K562 (cell line): Measurements from ENCODE around the gene IQGAP3. TPM values are rescaled to one million over a fixed set of nuclear protein-coding genes. Genes with fewer than 3 reads are reported as not detected.

Source experiments
- ATAC-seq: fragments of 200-7000 bp; cut with Tn5 transposase; 3 replicates; pipeline ENCODE4 v1.9.1; 2020; ENCODE audit warnings: moderate library complexity
- BruUV-seq: library from RNA; stranded (reverse); fragments of 400-500 nt; replicated peaks from 2 replicates; lab custom pipeline; 2021; lab: Mats Ljungman, UMichigan
- CTCF ChIA-PET: fragments of 300-600 bp; formaldehyde crosslinking; extraction: SDS; loops from one replicate; lab custom pipeline; 2021; ENCODE audit warnings: low intra/inter-chr PET ratio; lab: Yijun Ruan, JAX
- POLR2A ChIA-PET: fragments of 300-600, 350-650 bp; sonication (Branson Sonifier 250); formaldehyde crosslinking; extraction: SDS; loops from one replicate; lab custom pipeline; 2021; ENCODE audit warnings: antibody characterized with exemption, inconsistent platforms; lab: Yijun Ruan, JAX
- DNase-seq, 4 experiments: peaks; one replicate each; pipeline versions ENCODE4 v3.0.0 to v3.0.0-alpha.2; 2011 to 2018; ENCODE audit warnings: low spot score in 3 of 4, mixed read lengths in 3 of 4; ENCODE audit errors: extremely low read depth in 1 of 4
- FAIRE-seq: peaks from 2 replicates; lab custom pipeline; 2011; peaks lifted over from hg19 to GRCh38; lab: Jason Lieb, UNC
- H2AFZ ChIP-seq: 2 replicates; pipeline ENCODE4 v1.6.0; 2011; ENCODE audit warnings: low read depth, low read length, control low read depth, inconsistent platforms
- H3K27ac ChIP-seq: fragments of 200-600 bp; 3 replicates; pipeline ENCODE4 v1.8.0; 2011; ENCODE audit warnings: low read depth, mild to moderate bottlenecking, control low read depth, inconsistent platforms, low read length, moderate library complexity, mixed read lengths; ENCODE audit errors: extremely low read depth
- H3K27me3 ChIP-seq, 2 experiments: fragments of 300-600 bp in 1 of 2; 2 replicates in 1 of 2; 3 replicates in 1 of 2; pipeline versions ENCODE4 v1.6.0 to v1.8.0; 2011; ENCODE audit warnings: inconsistent platforms in 2 of 2, low read length in 2 of 2, mild to moderate bottlenecking in 1 of 2, mixed read lengths in 1 of 2, moderate library complexity in 1 of 2; ENCODE audit not compliant: control insufficient read depth in 2 of 2, insufficient read depth in 2 of 2
- H3K36me3 ChIP-seq: fragments of 300-600 bp; 3 replicates; pipeline ENCODE4 v1.8.0; 2011; ENCODE audit warnings: mild to moderate bottlenecking, low read length, inconsistent platforms; ENCODE audit not compliant: control insufficient read depth, insufficient read depth
- H3K4me1 ChIP-seq, 2 experiments: fragments of 200-600 bp in 1 of 2; replicated peaks in 1 of 2; 2 replicates in 1 of 2; 3 replicates in 1 of 2; pipeline versions ENCODE4 v1.5.1 to v1.8.0; 2011; ENCODE audit warnings: inconsistent platforms in 2 of 2, low read length in 2 of 2, mild to moderate bottlenecking in 1 of 2, mixed read lengths in 1 of 2, moderate library complexity in 1 of 2; ENCODE audit not compliant: control insufficient read depth in 2 of 2, insufficient read depth in 2 of 2
- H3K4me2 ChIP-seq: 2 replicates; pipeline ENCODE4 v1.6.1; 2011; ENCODE audit warnings: low read length, control low read depth, inconsistent platforms, mixed read lengths; ENCODE audit not compliant: insufficient read depth
- H3K4me3 ChIP-seq: fragments of 200-600 bp; sonication (generic), shearing (Covaris generic); 2 replicates; pipeline ENCODE4 v1.5.1; 2016; ENCODE audit warnings: control low read depth, inconsistent platforms
- H3K79me2 ChIP-seq: fragments of 200-600 bp; 3 replicates; pipeline ENCODE4 v1.8.0; 2011; ENCODE audit warnings: low read length, inconsistent platforms; ENCODE audit not compliant: control insufficient read depth, insufficient read depth
- H3K9ac ChIP-seq, 2 experiments: 2 replicates each; pipeline versions ENCODE4 v1.6.0 to v1.6.1; 2011; ENCODE audit warnings: low read depth in 2 of 2, low read length in 2 of 2, control low read depth in 1 of 2, inconsistent platforms in 1 of 2, mild to moderate bottlenecking in 1 of 2, mixed read lengths in 1 of 2; ENCODE audit not compliant: insufficient read depth in 1 of 2
- H3K9me1 ChIP-seq: one replicate; pipeline ENCODE4 v1.6.0; 2011; ENCODE audit warnings: inconsistent platforms, mild to moderate bottlenecking, low read length, moderate library complexity; ENCODE audit not compliant: control insufficient read depth, insufficient read depth
- H3K9me3 ChIP-seq: replicated peaks from 2 replicates; pipeline ENCODE4 v1.5.1; 2011; ENCODE audit warnings: low read depth, low read length, inconsistent platforms; ENCODE audit not compliant: control insufficient read depth, insufficient read depth
- H4K20me1 ChIP-seq: replicated peaks from 2 replicates; pipeline ENCODE4 v1.6.1; 2011; ENCODE audit warnings: low read length, inconsistent platforms, mixed read lengths; ENCODE audit not compliant: control insufficient read depth, insufficient read depth
- ATF3 ChIP-seq, 2 experiments: fragments of 450-650 bp in 1 of 2; sonication (generic) in 1 of 2; formaldehyde crosslinking in 1 of 2; IDR thresholded peaks in 1 of 2; conservative IDR thresholded peaks in 1 of 2; 2 replicates each; pipeline versions ENCODE4 v1.6.1 to v1.8.1; 2016 to 2023; ENCODE audit warnings: mild to moderate bottlenecking in 2 of 2, moderate library complexity in 2 of 2, inconsistent platforms in 1 of 2, missing genetic modification reagents in 1 of 2
- CHCHD3 ChIP-seq: fragments of 250-450 bp; sonication (Bioruptor Pico); IDR thresholded peaks from 2 replicates; pipeline ENCODE4 v2.1.2; 2022; ENCODE audit warnings: mild to moderate bottlenecking
- FOXK2 ChIP-seq, 2 experiments: fragments of 450-650 bp; IDR thresholded peaks in 1 of 2; conservative IDR thresholded peaks in 1 of 2; 2 replicates each; pipeline ENCODE4 v1.6.1; 2016; ENCODE audit warnings: low read depth in 2 of 2, mild to moderate bottlenecking in 1 of 2
- GABPB1 ChIP-seq: sonication (generic); formaldehyde crosslinking; IDR thresholded peaks from 2 replicates; pipeline ENCODE4 v1.8.0; 2022; ENCODE audit warnings: mild to moderate bottlenecking, missing genetic modification reagents
- KAT7 ChIP-seq: sonication (generic); formaldehyde crosslinking; IDR thresholded peaks from 2 replicates; pipeline ENCODE4 v1.8.0; 2022; ENCODE audit warnings: missing genetic modification reagents, mild to moderate bottlenecking, borderline replicate concordance
- KLF10 ChIP-seq: fragments of 250-450 bp; sonication (Bioruptor Pico); IDR thresholded peaks from 2 replicates; pipeline ENCODE4 v1.6.1; 2021; ENCODE audit warnings: matching md5 sums
- LCOR ChIP-seq: sonication (generic); formaldehyde crosslinking; IDR thresholded peaks from 2 replicates; pipeline ENCODE4 v1.8.0; 2022; ENCODE audit warnings: mild to moderate bottlenecking, missing genetic modification reagents
- MCM3 ChIP-seq: fragments of 450-650 bp; IDR thresholded peaks from 2 replicates; pipeline ENCODE4 v1.6.1; 2016
- MIER1 ChIP-seq: fragments of 450-650 bp; IDR thresholded peaks from 2 replicates; pipeline ENCODE4 v1.6.1; 2016; ENCODE audit warnings: antibody characterized with exemption, mild to moderate bottlenecking, low read depth
- PHF20 ChIP-seq: fragments of 450-650 bp; IDR thresholded peaks from 2 replicates; pipeline ENCODE4 v1.6.1; 2018; ENCODE audit not compliant: partially characterized antibody
- POLR3G ChIP-seq: IDR thresholded peaks from 2 replicates; pipeline ENCODE4 v1.6.1; 2011; ENCODE audit not compliant: insufficient read length, insufficient replicate concordance; ENCODE audit errors: extremely low read depth
- PRDM10 ChIP-seq: fragments of 450-650 bp; IDR thresholded peaks from 2 replicates; pipeline ENCODE4 v1.6.1; 2018; ENCODE audit not compliant: partially characterized antibody
- PREB ChIP-seq: sonication (generic); formaldehyde crosslinking; IDR thresholded peaks from 2 replicates; pipeline ENCODE4 v1.8.1; 2023; ENCODE audit warnings: mild to moderate bottlenecking, missing genetic modification reagents
- SNIP1 ChIP-seq: fragments of 450-650 bp; IDR thresholded peaks from 2 replicates; pipeline ENCODE4 v1.7.1; 2017; ENCODE audit warnings: low read depth, mild to moderate bottlenecking
- TOE1 ChIP-seq, 2 experiments: fragments of 450-650 bp in 1 of 2; sonication (generic) in 1 of 2; formaldehyde crosslinking in 1 of 2; IDR thresholded peaks; 2 replicates each; pipeline versions ENCODE4 v1.7.1 to v1.8.0; 2016 to 2022; ENCODE audit warnings: borderline replicate concordance in 2 of 2, mild to moderate bottlenecking in 2 of 2, antibody characterized with exemption in 1 of 2, inconsistent platforms in 1 of 2, low read depth in 1 of 2, missing genetic modification reagents in 1 of 2, moderate library complexity in 1 of 2
- ZNF124 ChIP-seq: sonication (generic); formaldehyde crosslinking; IDR thresholded peaks from 2 replicates; pipeline ENCODE4 v1.8.1; 2022; ENCODE audit warnings: missing genetic modification reagents
- WGBS: fragments of 100-300 bp; shearing (Covaris generic); methylation state at CpG from one replicate; pipeline ENCODE4 v1.1.6; 2016; ENCODE audit warnings: low coverage, mixed read lengths; ENCODE audit not compliant: insufficient coverage; ENCODE audit errors: missing lambda C conversion rate; 5-methylcytosine and 5-hydroxymethylcytosine counted together
- in situ Hi-C: fragments of 300-500 bp; cut with MboI; formaldehyde crosslinking; loops from 4 replicates; pipeline ENCODE4 v1.15.0; 2018; ENCODE audit warnings: inconsistent platforms, mixed read lengths
- intact Hi-C: fragments of 100-400 bp; cut with micrococcal nuclease; formaldehyde crosslinking; loops from 2 replicates; pipeline ENCODE4 v1.14.2; 2022
- polyA plus RNA-seq, 8 experiments: library from polyadenylated mRNA; depleted of rRNA in 4 of 8; stranded (reverse) in 5 of 8; unstranded in 3 of 8; fragments of >200 nt; fragmentation: Nextera tagmentation in 2 of 8; fragmentation: Illumina TruSeq in 1 of 8; extraction: Ambion mirVana in 2 of 8; extraction: Trizol in 1 of 8; gene quantifications; 2 replicates each; pipeline versions ENCODE4 v1.2.1 to v1.2.3, GENCODE V29; 2011 to 2014; ENCODE audit warnings: inconsistent platforms in 1 of 8, missing spikeins in 1 of 8
- total RNA-seq, 7 experiments: library from RNA; depleted of rRNA in 6 of 7; stranded (reverse); fragments of >200 nt in 6 of 7; fragmentation: Illumina TruSeq in 2 of 7; extraction: Trizol in 2 of 7; gene quantifications; 2 replicates each; pipeline versions ENCODE4 v1.2.1 to v1.2.3, GENCODE V29; 2011 to 2021; ENCODE audit warnings: low replicate concordance in 1 of 7

Gene IQGAP3
- total and polyA plus RNA-seq, 9 of the 15 experiments (the other 6 are each of a cell fraction or from before 2014, with no cell fraction given) = 1.4 to 16.6 (median 11.9) TPM

- H3K27ac ChIP-seq = peak overlapping the region; percentile 92
- H3K27me3 ChIP-seq = no peaks in the 10 kb centered on the region
- H3K4me1 ChIP-seq = peaks cover 7 to 15% of the 10 kb centered on the region in 2 experiments; a peak in 4 of 5 replicates
- peaks cover 21% of the 10 kb centered on the region for H3K79me2 ChIP-seq
- H2AFZ ChIP-seq = peak overlapping the region; percentile 95
- H3K36me3 ChIP-seq = peaks cover 41% of the 10 kb centered on the region
- DNase-seq (peak in 1 of 4 experiments; percentile 33), ATAC-seq (peak; percentile 60), FAIRE-seq (peak; percentile 77)
- H3K9me3 ChIP-seq = no peaks in the 10 kb centered on the region
- ChIA-PET POLR2A (interaction anchor here (1.0 to 2.6 kb wide), 9 partner anchors 9 to 134 kb away, joined by 3 to 16 read pairs (median 6); partner anchors contain the start of genes GPATCH4 and TTC24), CTCF (interaction anchor here (0.6 kb wide), 1 partner anchor 141 kb away, joined by 3 read pairs; no protein-coding TSS in a partner anchor)
- in situ Hi-C loops = no loop called here
- peak overlapping the region; percentile 88 to 93 for H3K9ac ChIP-seq
- peak overlapping the region; percentile 96 for H3K4me2 ChIP-seq
- no peaks in the 10 kb centered on the region for H4K20me1 ChIP-seq
- intact Hi-C loops = no loop called here
- H3K4me3 ChIP-seq = peak overlapping the region; percentile 88
- BruUV-seq = no TSS peak
- no peaks in the 10 kb centered on the region for H3K9me1 ChIP-seq
- 1% methylated on average over 6 of the region's 6 CpGs for WGBS
- TF ChIP-seq KAT7 (CRISPR knock-in tag) (0 out of 2 replicates have a peak, but pooled peaks have one; percentile 23), MIER1 (0 out of 2 replicates have a peak, but pooled peaks have one; percentile 48), SNIP1 (no peak), TOE1 (IDR thresholded peaks at IDR 0.05; ENCODE audit: borderline replicate concordance) (no peak), TOE1 (CRISPR knock-in tag; IDR thresholded peaks at IDR 0.05; ENCODE audit: borderline replicate concordance, low read depth) (no peak), GABPB1 (CRISPR knock-in tag) (peak; percentile 36; the same call in 1 of the 2 replicates), MCM3 (no peak), ATF3 (IDR thresholded peaks at IDR 0.05) (no peak), ATF3 (CRISPR knock-in tag; conservative IDR thresholded peaks at IDR 0.05) (peak; percentile 33; the same call in 1 of the 2 replicates), ZNF124 (no peak), LCOR (CRISPR knock-in tag) (peak; percentile 6; the same call in 1 of the 2 replicates), PHF20 (no peak), PRDM10 (no peak), FOXK2 (conservative IDR thresholded peaks at IDR 0.05 in 1 of 2, IDR thresholded peaks at IDR 0.05 in 1 of 2; ENCODE audit: low read depth in 2 of 2) (peak; percentile 62 to 74; a peak in 2 of 4 replicates), KLF10 (CRISPR knock-in tag) (0 out of 2 replicates have a peak, but pooled peaks have one; percentile 48), CHCHD3 (CRISPR knock-in tag) (no peak), POLR3G (no peak), PREB (CRISPR knock-in tag) (peak; percentile 83; the same call in 1 of the 2 replicates)
Measured at GRCh38 chr1:156591181-156591431, 18.7 kb upstream of the IQGAP3 start.
